ENCODE measurements around the gene FHIT. TPM values are rescaled to one million over a fixed set of nuclear protein-coding genes. Genes with fewer than 3 reads are reported as not detected.

Gene FHIT
- total RNA-seq, 4 donors from 2014 or later = 0.72 to 5.2 (median 2.1) TPM

GRCh38 chr3:60463685-60464084 lies 787.6 kb downstream of the FHIT start:
- TF ChIP-seq POLR2A (IDR thresholded peaks at IDR 0.05) (no peak), CTCF (IDR thresholded peaks at IDR 0.05 in 4 of 5, conservative IDR thresholded peaks at IDR 0.05 in 1 of 5) (no peak)
- no peaks in the 10 kb centered on the region for H3K27me3 ChIP-seq
- H3K27ac ChIP-seq = no peak overlapping the region
- no peaks in the 10 kb centered on the region for H3K4me1 ChIP-seq
- no peaks in the 10 kb centered on the region for H3K36me3 ChIP-seq
- no peak for DNase-seq
- intact Hi-C loops (cut with DNase I; ENCODE audit: low total_unique reads) = no loop called here
- no peak for ATAC-seq
- in situ Hi-C loops (cut with MboI; ENCODE audit: low sequenced_read_pairs in 4 of 4) = no loop called here
- no peak overlapping the region for H3K4me3 ChIP-seq
- peaks cover 0 to 4% (median 0%) of the 10 kb centered on the region in 3 donors for H3K9me3 ChIP-seq

- H3K36me3 ChIP-seq = no peaks in the 10 kb centered on the region
- no peak for TF ChIP-seq POLR2A (IDR thresholded peaks at IDR 0.05)
- ATAC-seq = no peak
- H3K27ac ChIP-seq = no peak overlapping the region
- no peaks in the 10 kb centered on the region for H3K4me1 ChIP-seq
- no peak for DNase-seq
- in situ Hi-C loops (cut with MboI; ENCODE audit: low sequenced_read_pairs in 4 of 4) = no loop called here
- H3K4me3 ChIP-seq = no peak overlapping the region
- no peaks in the 10 kb centered on the region for H3K27me3 ChIP-seq
- intact Hi-C loops (cut with DNase I; ENCODE audit: low total_unique reads) = no loop called here
- no peaks in the 10 kb centered on the region for H3K9me3 ChIP-seq
These were observed 790.0 kb downstream of the FHIT start for GRCh38 chr3:60461267-60461666.

- H3K27me3 ChIP-seq = no peaks in the 10 kb centered on the region
- ATAC-seq (no peak), DNase-seq (no peak)
- H3K4me1 ChIP-seq = no peaks in the 10 kb centered on the region
- in situ Hi-C loops (cut with MboI; ENCODE audit: low sequenced_read_pairs in 4 of 4) = no loop called here
- H3K36me3 ChIP-seq = no peaks in the 10 kb centered on the region
- no peaks in the 10 kb centered on the region for H3K9me3 ChIP-seq
- H3K4me3 ChIP-seq = no peak overlapping the region
- no peak overlapping the region for H3K27ac ChIP-seq
- intact Hi-C loops (cut with DNase I; ENCODE audit: low total_unique reads) = no loop called here
- no peak for TF ChIP-seq CTCF (IDR thresholded peaks at IDR 0.05 in 4 of 5, conservative IDR thresholded peaks at IDR 0.05 in 1 of 5)
- no peak for TF ChIP-seq POLR2A (IDR thresholded peaks at IDR 0.05)
These were observed 795.1 kb downstream of the FHIT start for GRCh38 chr3:60456180-60456579.

- intact Hi-C loops (cut with DNase I; ENCODE audit: low total_unique reads) = no loop called here
- no peaks in the 10 kb centered on the region for H3K4me1 ChIP-seq
- DNase-seq (no peak), ATAC-seq (no peak)
- H3K36me3 ChIP-seq = no peaks in the 10 kb centered on the region
- TF ChIP-seq POLR2A (IDR thresholded peaks at IDR 0.05) (no peak), CTCF (IDR thresholded peaks at IDR 0.05 in 4 of 5, conservative IDR thresholded peaks at IDR 0.05 in 1 of 5) (no peak)
- H3K9me3 ChIP-seq = no peaks in the 10 kb centered on the region
- H3K27me3 ChIP-seq = no peaks in the 10 kb centered on the region
- in situ Hi-C loops (cut with MboI; ENCODE audit: low sequenced_read_pairs in 4 of 4) = no loop called here
- H3K27ac ChIP-seq = no peak overlapping the region
- H3K4me3 ChIP-seq = no peak overlapping the region
These were observed 797.9 kb downstream of the FHIT start for GRCh38 chr3:60453326-60453725.

- Histone ChIP-seq H3K36me3 (no peaks in the 10 kb centered on the region), H3K4me1 (no peaks in the 10 kb centered on the region), H3K27ac (no peak overlapping the region), H3K9me3 (no peaks in the 10 kb centered on the region), H3K27me3 (no peaks in the 10 kb centered on the region), H3K4me3 (no peak overlapping the region)
- no peak for TF ChIP-seq CTCF (IDR thresholded peaks at IDR 0.05 in 4 of 5, conservative IDR thresholded peaks at IDR 0.05 in 1 of 5)
- no peak for TF ChIP-seq POLR2A (IDR thresholded peaks at IDR 0.05)
- intact Hi-C loops (cut with DNase I; ENCODE audit: low total_unique reads) (no loop called here), in situ Hi-C loops (cut with MboI; ENCODE audit: low sequenced_read_pairs in 4 of 4) (no loop called here)
- DNase-seq = no peak
- no peak for ATAC-seq
These were observed 802.6 kb downstream of the FHIT start for GRCh38 chr3:60448696-60449095.
